Stimulated activated CD4-positive, alpha-beta T cell treated with anti-CD3 and anti-CD28 coated beads, Interleukin-1b, Interleukin-23, amount 100 ng/mL, for 24 hours (primary cell): Measurements from ENCODE around the gene RAB1B.
"Not testable (repeated sequence)": the region's sequence is repeated elsewhere in the genome, so short reads cannot be mapped to it uniquely, and the experiment has no call there.

Experiments
- DNase-seq, 4 experiments: peaks; one replicate each; pipeline ENCODE4 v3.0.0-alpha.2; 2020; ENCODE audit warnings: low read depth in 4 of 4, low spot score in 1 of 4

RAB1B gene

DNA sequence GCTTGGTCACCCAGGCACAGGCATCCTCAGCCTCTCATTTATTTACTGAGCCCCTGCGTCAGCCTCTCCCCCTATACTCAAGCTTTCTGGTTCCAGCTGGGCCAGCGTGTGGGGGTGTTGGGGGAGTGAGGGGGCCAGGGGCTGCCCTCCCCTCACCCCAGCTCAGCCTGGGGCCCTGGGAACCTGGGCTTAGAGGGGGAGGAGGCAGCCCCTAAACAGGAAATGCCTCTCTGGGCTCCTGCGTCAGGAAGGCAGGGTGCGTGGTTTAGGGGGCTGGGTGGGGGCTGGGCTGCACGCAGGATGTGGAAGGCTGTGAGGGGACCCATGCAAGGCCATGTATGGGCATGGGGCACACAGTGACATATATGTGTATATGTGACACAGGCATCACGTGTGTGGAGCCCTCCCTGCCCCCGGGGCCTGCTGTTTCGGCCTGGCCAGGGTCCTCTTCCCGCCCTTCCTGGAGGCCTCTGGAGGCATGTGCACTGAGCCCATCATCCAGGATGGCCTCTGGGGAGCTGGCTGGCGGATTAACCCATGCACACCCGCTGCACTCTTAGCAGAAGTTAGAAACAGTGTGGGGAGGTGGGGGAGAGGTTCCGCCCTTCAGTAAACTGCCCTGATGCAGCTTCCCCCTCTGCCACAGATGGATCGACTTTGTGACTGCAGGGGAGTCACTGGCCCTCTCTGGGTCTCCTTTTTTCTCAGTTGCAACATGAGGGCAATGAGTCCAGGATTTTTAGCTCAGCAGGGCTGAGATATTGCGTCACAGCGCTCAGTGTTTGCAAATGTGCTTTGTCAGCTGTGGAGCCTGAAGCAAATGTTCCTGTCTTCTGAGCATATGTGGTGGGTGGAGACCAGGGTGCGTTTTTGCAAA is 49.5 kb downstream of the RAB1B start:
- peak in 1 of 4 experiments; percentile 13 for DNase-seq

DNA sequence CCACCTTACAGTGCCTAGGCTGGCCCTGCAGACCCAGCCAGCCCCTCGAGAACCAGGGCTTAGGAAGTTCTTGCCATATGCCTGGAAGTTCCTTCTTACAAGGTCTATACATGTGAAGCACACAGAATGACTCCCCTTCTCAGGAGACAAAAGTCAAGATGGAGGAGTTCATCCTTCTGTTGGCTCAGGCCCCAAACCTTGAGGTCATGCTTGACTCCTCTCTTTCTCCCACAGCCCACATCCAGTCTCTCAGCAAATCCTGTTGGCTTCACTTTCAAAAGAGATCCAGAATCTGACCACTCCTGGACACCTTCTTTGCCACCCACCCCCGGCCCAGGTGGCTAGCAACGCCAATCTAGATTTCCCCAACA is 50.1 kb downstream of the RAB1B start:
- no peak for DNase-seq

DNA sequence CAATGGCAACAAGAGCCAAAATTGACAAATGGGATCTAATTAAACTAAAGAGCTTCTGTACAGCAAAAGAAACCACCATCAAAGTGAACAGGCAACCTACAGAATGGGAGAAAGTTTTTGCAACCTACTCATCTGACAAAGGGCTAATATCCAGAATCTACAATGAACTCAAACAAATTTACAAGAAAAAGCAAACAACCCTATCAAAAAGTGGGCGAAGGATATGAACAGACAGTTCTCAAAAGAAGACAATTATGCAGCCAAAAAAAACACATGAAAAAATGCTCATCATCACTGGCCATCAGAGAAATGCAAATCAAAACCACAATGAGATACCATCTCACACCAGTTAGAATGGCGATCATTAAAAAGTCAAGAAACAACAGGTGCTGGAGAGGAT is 51.9 kb downstream of the RAB1B start:
- not testable (repeated sequence) for DNase-seq

DNA sequence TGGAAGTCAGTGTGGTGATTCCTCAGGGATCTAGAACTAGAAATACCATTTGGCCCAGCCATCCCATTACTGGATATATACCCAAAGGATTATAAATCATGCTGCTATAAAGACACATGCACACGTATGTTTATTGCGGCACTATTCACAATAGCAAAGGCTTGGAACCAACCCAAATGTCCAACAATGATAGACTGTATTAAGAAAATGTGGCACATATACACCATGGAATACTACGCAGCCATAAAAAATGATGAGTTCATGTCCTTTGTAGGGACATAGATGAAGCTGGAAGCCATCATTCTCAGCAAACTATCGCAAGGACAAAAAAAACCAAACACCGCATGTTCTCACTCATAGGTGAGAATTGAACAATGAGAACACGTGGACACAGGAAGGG is 52.3 kb downstream of the RAB1B start:
- not testable (repeated sequence) for DNase-seq

DNA sequence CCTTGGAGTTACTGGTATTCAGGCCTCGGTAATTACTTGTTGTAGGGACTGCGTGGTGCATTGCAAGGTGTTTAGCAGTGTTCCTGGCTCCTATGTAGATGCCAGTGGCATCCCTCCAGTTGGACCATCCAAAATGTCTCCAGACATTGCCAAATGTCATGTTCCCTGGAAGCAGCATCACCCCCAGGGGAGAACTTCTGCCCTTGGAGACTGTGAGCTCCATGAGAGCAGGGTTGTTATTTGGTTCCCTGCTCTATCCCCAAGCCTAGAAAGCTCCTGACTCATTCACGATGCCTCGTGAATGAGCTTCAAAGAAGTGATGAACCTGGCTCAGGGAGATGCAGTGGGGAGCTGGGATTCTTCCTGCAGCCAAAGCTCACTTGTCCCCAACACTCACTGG is 53.2 kb downstream of the RAB1B start:
- no peak for DNase-seq

DNA sequence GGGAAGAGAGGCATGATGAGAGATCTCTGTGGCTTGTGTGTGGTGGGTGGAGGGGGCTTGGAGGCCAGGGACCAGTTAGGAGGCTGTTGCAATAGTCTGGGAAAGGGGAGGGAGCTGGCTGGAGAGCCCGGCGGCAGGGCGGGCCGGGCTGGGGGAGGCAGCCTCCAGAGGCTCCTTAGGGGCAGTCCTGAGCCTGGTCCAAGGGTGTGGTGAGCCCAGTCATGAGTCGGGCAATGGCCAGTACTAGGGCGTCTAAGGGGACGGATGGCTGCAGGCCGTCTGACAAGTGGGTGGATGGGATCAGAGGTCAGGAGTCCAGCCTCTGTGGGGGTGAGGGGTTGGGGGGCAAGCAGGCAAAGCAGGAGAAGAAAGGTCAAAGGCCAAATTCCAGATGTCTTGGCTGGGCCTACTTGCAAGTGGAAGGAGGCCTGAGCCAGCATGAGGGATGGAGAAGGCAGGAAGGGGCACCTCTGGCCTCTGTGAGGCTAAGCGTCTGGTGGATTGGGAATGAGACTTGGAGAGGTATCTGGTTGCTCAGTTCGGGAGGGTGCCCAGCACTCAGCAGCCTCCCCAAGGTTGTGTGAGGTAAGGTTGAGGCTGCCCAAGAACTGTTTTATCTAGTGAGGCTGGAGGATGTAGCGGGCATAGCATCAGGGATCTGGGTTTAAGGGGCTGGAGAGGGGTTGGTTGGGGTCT is 54.4 kb downstream of the RAB1B start:
- no peak for DNase-seq

DNA sequence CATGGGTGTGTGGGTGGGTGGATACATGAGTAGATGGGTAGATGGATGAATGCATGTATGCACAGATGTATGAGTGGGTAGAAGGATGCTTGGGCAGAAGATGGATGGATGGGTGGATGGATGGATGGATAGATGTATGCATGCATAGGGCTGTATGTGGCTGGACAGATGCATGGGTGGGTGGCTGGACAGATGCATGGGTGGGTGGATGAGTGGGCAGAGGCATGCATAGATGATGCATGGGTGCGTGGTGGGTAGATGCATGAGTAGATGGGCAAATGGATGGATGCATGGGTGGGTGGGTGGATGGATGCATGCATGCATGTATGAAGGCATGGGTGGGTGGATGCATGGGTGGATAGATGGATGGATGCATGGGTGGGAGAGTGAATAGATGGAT is 55.2 kb downstream of the RAB1B start:
- no peak for DNase-seq

DNA sequence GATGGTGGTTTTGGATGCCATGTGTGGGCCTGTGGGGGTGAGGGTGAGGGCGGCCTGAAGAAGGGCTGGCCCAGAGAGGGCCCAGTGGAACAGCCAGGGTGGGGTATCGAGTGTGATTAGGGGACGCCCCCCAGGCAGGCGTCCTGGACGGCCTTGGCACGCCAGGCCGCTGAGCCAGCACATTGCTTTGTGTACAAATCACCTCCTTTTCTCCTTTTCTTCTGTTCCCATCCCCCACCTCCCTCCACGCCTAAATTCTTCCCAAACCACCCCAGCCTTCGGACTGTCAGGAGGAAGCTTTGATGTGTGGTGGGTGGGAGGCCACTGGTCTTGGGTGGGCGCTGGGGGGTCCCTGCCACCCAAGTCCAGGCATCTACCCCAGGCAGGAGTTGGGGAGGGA is 56.2 kb downstream of the RAB1B start:
- DNase-seq = no peak

DNA sequence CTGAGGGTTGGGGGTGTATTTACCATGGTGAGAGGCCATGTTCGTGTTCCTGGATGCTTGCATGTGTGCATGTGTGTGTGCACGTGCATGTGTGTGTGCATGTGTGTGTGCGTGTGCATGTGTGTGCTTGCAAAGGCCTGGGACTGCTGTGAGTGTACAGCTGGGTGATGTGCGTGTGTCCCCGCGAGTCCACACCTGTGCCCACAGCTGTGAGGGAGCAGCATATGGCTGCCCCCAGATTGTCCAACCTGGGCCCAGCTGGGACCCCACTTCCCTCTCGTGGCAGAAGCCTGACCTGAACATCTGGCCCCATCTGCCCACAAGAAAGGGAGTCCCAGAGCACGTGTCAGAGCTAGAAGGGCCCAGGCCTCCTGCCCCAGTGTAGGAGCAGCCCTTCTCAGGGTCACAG is 56.8 kb downstream of the RAB1B start:
- DNase-seq = no peak

DNA sequence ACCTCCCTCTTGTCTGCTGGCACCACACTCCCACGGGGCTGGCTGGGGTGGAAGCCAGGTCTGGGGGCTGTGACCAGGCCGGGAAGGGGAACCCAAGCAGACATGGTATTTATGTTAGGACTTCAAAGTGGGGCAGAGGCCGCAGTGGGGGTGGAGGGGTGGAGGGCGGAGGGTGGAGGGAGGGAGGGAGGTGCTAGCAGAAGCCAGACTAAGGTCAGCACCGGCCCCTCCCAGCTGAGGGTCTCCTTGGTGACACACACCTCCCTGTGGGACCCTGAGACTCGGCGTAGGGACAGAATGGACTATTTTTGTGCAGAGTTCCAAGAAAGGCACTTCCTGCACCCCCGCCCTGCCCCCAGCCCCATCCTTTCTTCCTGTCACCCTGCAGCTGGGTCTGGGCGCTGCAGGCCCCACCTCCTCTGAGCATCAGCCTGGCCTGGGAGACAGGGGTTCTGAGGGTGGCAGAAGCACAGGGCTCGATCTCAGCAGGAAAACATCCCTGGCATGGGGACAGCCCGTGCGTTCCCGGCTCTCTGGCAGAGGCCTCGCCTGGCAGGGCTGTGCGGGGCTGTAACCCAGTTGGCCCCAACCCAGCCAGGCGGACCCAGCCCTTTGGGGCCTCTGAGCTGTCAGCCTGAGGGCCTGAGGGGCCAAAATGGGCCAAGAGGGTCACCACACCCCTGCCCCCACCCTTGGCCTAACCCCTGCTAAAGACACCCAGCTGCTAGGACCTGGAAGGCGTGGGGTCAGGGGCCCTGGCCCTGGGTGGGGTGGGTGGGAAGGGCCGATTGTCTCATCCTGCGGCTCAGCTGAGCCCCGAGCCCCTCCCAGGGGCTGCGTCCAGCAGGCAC is 58.0 kb downstream of the RAB1B start:
- DNase-seq = no peak
